IMR-90 (cell line): Measurements from ENCODE around the gene YBEY. TPM values are rescaled to one million over a fixed set of nuclear protein-coding genes. Genes with fewer than 3 reads are reported as not detected.

Experiments
- ATAC-seq: fragments of 200-7000 bp; cut with Tn5 transposase; 2 replicates; pipeline ENCODE4 v1.9.1; 2020; ENCODE audit warnings: low read depth, mild to moderate bottlenecking, moderate library complexity
- BruUV-seq: library from RNA; stranded (reverse); fragments of 400-500 nt; replicated peaks from 2 replicates; lab custom pipeline; 2021; lab: Mats Ljungman, UMichigan
- CTCF ChIA-PET: fragments of 300-600 bp; formaldehyde crosslinking; extraction: SDS; loops from one replicate; lab custom pipeline; 2021; ENCODE audit warnings: antibody characterized with exemption; lab: Yijun Ruan, JAX
- POLR2A ChIA-PET: fragments of 300-600 bp; sonication (Branson Sonifier 250); formaldehyde crosslinking; loops from one replicate; lab custom pipeline; 2022; ENCODE audit warnings: antibody characterized with exemption; ENCODE audit not compliant: unreplicated experiment; lab: Charles Lee
- DNase-seq: peaks from one replicate; pipeline ENCODE4 v3.0.0; 2013
- H2AFZ ChIP-seq: replicated peaks from 2 replicates; pipeline ENCODE3; 2013; ENCODE audit warnings: low read length, mild to moderate bottlenecking; ENCODE audit not compliant: poor library complexity
- H2AK5ac ChIP-seq: 2 replicates; pipeline ENCODE4 v1.6.1; 2013; ENCODE audit warnings: low read depth, low read length, inconsistent platforms
- H2AK9ac ChIP-seq: replicated peaks from 2 replicates; pipeline ENCODE3; 2013; ENCODE audit warnings: mild to moderate bottlenecking, low read depth, low read length, moderate library complexity; ENCODE audit not compliant: poor library complexity
- H2BK120ac ChIP-seq: 2 replicates; pipeline ENCODE4 v1.6.1; 2013; ENCODE audit warnings: low read depth, low read length, inconsistent platforms
- H2BK15ac ChIP-seq: 3 replicates; pipeline ENCODE4 v1.6.1; 2013; ENCODE audit warnings: low read depth, low read length, inconsistent platforms
- H2BK20ac ChIP-seq: 2 replicates; pipeline ENCODE4 v1.6.1; 2013; ENCODE audit warnings: low read depth, mild to moderate bottlenecking, inconsistent platforms, low read length, moderate library complexity
- H2BK5ac ChIP-seq: 2 replicates; pipeline ENCODE4 v1.6.1; 2013; ENCODE audit warnings: mild to moderate bottlenecking, low read depth, low read length, inconsistent platforms; ENCODE audit not compliant: poor library complexity, severe bottlenecking
- H3K14ac ChIP-seq: replicated peaks from 2 replicates; pipeline ENCODE4 v1.6.1; 2013; ENCODE audit warnings: low read depth, low read length, inconsistent platforms
- H3K18ac ChIP-seq: 2 replicates; pipeline ENCODE4 v1.6.1; 2013; ENCODE audit warnings: low read depth, low read length, control low read depth
- H3K23ac ChIP-seq: 2 replicates; pipeline ENCODE4 v1.6.1; 2013; ENCODE audit warnings: low read depth, low read length, inconsistent platforms
- H3K27ac ChIP-seq: 2 replicates; pipeline ENCODE4 v1.5.1; 2013; ENCODE audit warnings: mild to moderate bottlenecking, control low read depth, low read length; ENCODE audit not compliant: insufficient read depth
- H3K27me3 ChIP-seq: 2 replicates; pipeline ENCODE4 v1.6.1; 2013; ENCODE audit warnings: low read length; ENCODE audit not compliant: control insufficient read depth, insufficient read depth
- H3K36me3 ChIP-seq: 2 replicates; pipeline ENCODE4 v1.6.1; 2013; ENCODE audit warnings: low read length, mixed read lengths; ENCODE audit not compliant: control insufficient read depth, insufficient read depth
- H3K4ac ChIP-seq: 2 replicates; pipeline ENCODE4 v1.6.1; 2013; ENCODE audit warnings: low read depth, low read length, inconsistent platforms
- H3K4me1 ChIP-seq: 2 replicates; pipeline ENCODE4 v1.6.1; 2013; ENCODE audit warnings: low read length, mixed read lengths; ENCODE audit not compliant: control insufficient read depth, insufficient read depth
- H3K4me2 ChIP-seq: 2 replicates; pipeline ENCODE4 v1.6.1; 2013; ENCODE audit warnings: low read depth, mild to moderate bottlenecking, control low read depth, low read length, moderate library complexity
- H3K4me3 ChIP-seq: 2 replicates; pipeline ENCODE4 v1.5.1; 2013; ENCODE audit warnings: low read depth, mild to moderate bottlenecking, control low read depth, low read length, moderate library complexity; ENCODE audit not compliant: insufficient read depth
- H3K56ac ChIP-seq: 2 replicates; pipeline ENCODE4 v1.6.1; 2013; ENCODE audit warnings: low read length, inconsistent platforms; ENCODE audit not compliant: insufficient read depth; ENCODE audit errors: extremely low read depth
- H3K79me1 ChIP-seq, 2 experiments: 2 replicates each; pipeline ENCODE4 v1.6.1; 2013; ENCODE audit warnings: low read length in 2 of 2, inconsistent platforms in 1 of 2, low read depth in 1 of 2
- H3K9ac ChIP-seq: 2 replicates; pipeline ENCODE4 v1.6.1; 2013; ENCODE audit warnings: low read depth, low read length, control low read depth
- H3K9me1 ChIP-seq: 2 replicates; pipeline ENCODE4 v1.6.1; 2013; ENCODE audit warnings: low read length, inconsistent platforms; ENCODE audit not compliant: insufficient read depth
- H3K9me3 ChIP-seq: 2 replicates; pipeline ENCODE4 v1.6.1; 2013; ENCODE audit warnings: low read length; ENCODE audit not compliant: control insufficient read depth, insufficient read depth
- H4K20me1 ChIP-seq: 2 replicates; pipeline ENCODE4 v1.6.1; 2013; ENCODE audit warnings: low read length, inconsistent platforms; ENCODE audit not compliant: insufficient read depth
- H4K5ac ChIP-seq: 2 replicates; pipeline ENCODE4 v1.6.1; 2013; ENCODE audit warnings: mild to moderate bottlenecking, low read depth, low read length, control low read depth
- H4K8ac ChIP-seq, 2 experiments: 2 replicates each; pipeline ENCODE4 v1.6.1; 2013; ENCODE audit warnings: low read depth in 2 of 2, low read length in 2 of 2, control low read depth in 1 of 2, inconsistent platforms in 1 of 2
- H4K91ac ChIP-seq: 2 replicates; pipeline ENCODE4 v1.6.1; 2013; ENCODE audit warnings: low read depth, low read length, inconsistent platforms; ENCODE audit not compliant: insufficient read depth
- ELK1 ChIP-seq: fragments of 150-350 bp; IDR thresholded peaks from 2 replicates; pipeline ENCODE4 v1.6.1; 2016; ENCODE audit warnings: low read depth, mild to moderate bottlenecking, low read length, moderate library complexity, borderline replicate concordance
- MAFK ChIP-seq: IDR thresholded peaks from 2 replicates; pipeline ENCODE4 v1.6.1; 2012; ENCODE audit warnings: low read depth, low read length, improper control_type of control experiment
- RAD21 ChIP-seq: IDR thresholded peaks from 2 replicates; pipeline ENCODE4 v1.6.1; 2012; ENCODE audit warnings: low read length, improper control_type of control experiment
- WGBS, 2 experiments: methylation state at CpG; one replicate each; pipeline versions ENCODE4 v1.1.5 to v1.1.7; 2013; ENCODE audit warnings: missing lambda C conversion rate in 2 of 2; ENCODE audit not compliant: insufficient read length in 1 of 2; ENCODE audit errors: extremely low coverage in 2 of 2; 5-methylcytosine and 5-hydroxymethylcytosine counted together
- dilution Hi-C: fragments of 300-500 bp; cut with HindIII; formaldehyde crosslinking; loops from one replicate; pipeline ENCODE4 v1.14.3; 2018; ENCODE audit warnings: low sequenced_read_pairs; ENCODE audit not compliant: unreplicated experiment
- in situ Hi-C: fragments of 300-500 bp; cut with MboI; formaldehyde crosslinking; loops from 3 replicates; pipeline ENCODE4 v1.14.3; 2019; ENCODE audit warnings: low sequenced_read_pairs, inconsistent platforms, mixed read lengths
- intact Hi-C: fragments of 100-400 bp; cut with micrococcal nuclease; formaldehyde crosslinking; loops from 2 replicates; pipeline ENCODE4 v1.10.0; 2022
- polyA plus RNA-seq, 3 experiments: library from polyadenylated mRNA; depleted of rRNA; stranded (reverse); fragments of >200 nt; gene quantifications; 2 replicates each; pipeline ENCODE4 v1.2.3, GENCODE V29; 2012; ENCODE audit warnings: low replicate concordance in 1 of 3
- total RNA-seq: library from RNA; depleted of rRNA; stranded (reverse); fragments of >200 nt; gene quantifications from 2 replicates; pipeline ENCODE4 v1.2.3, GENCODE V29; 2012
- TF ChIP-seq, protein P1 (sequence below): fragments of 150-350 bp; IDR thresholded peaks from 2 replicates; pipeline ENCODE4 v1.6.1; 2017; ENCODE audit warnings: mild to moderate bottlenecking, antibody characterized with exemption, low read length, low read depth

Gene YBEY
- total and polyA plus RNA-seq, 2 of the 4 experiments (the other 2 are of a cell fraction) = 5.9 to 26.2 TPM

DNA sequence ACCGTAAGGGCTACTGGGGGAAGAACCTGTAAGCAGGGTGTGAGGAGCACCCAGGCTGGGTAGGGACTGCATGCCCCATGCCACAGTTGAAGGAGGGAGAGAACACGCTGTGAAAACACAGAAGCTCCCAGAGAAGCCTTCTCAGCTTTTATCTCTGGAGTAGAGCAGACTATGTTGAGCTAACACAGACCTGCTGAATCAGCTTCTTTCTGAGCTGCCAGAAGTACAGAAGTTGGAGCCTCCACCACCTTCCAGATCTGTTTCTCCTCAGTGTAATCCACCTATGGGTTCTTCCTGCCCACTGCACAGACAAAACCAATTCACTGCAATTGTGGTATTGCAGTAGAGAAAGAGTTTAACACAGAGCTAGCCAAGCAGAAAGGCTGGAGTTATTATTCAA, 5.4 kb downstream of the YBEY start:
- H3K4ac ChIP-seq = no peak overlapping the region
- H3K9me1 ChIP-seq = peaks cover 3% of the 10 kb centered on the region; the same call in 1 of the 2 replicates
- H3K9ac ChIP-seq = no peak overlapping the region
- dilution Hi-C loops (no loop called here), intact Hi-C loops (no loop called here), in situ Hi-C loops (no loop called here)
- peaks cover 15 to 31% of the 10 kb centered on the region in 2 experiments for H3K79me1 ChIP-seq
- no peak overlapping the region for H2BK20ac ChIP-seq
- H4K91ac ChIP-seq = no peak overlapping the region
- no peak overlapping the region for H3K23ac ChIP-seq
- H2BK120ac ChIP-seq = no peak overlapping the region
- H3K27me3 ChIP-seq = no peaks in the 10 kb centered on the region
- no peak overlapping the region for H3K27ac ChIP-seq
- no peak overlapping the region for H3K56ac ChIP-seq
- WGBS, 2 experiments = no CpG with 5 or more reads among the region's 2 CpGs
- CTCF ChIA-PET = no interaction called here
- peaks cover 13% of the 10 kb centered on the region for H3K4me1 ChIP-seq
- H2AFZ ChIP-seq = no peak overlapping the region
- H3K36me3 ChIP-seq = peaks cover 12% of the 10 kb centered on the region
- peak; percentile 58 for TF ChIP-seq MAFK
- TF ChIP-seq, protein P1, sequence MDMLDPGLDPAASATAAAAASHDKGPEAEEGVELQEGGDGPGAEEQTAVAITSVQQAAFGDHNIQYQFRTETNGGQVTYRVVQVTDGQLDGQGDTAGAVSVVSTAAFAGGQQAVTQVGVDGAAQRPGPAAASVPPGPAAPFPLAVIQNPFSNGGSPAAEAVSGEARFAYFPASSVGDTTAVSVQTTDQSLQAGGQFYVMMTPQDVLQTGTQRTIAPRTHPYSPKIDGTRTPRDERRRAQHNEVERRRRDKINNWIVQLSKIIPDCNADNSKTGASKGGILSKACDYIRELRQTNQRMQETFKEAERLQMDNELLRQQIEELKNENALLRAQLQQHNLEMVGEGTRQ = no peak
- no peak for TF ChIP-seq RAD21
- no peak for TF ChIP-seq ELK1
- no peak overlapping the region for H2AK9ac ChIP-seq
- DNase-seq (no peak), ATAC-seq (no peak)
- no peak overlapping the region for H4K8ac ChIP-seq
- H2BK5ac ChIP-seq = no peak overlapping the region
- no peak overlapping the region for H2AK5ac ChIP-seq
- no peaks in the 10 kb centered on the region for H3K9me3 ChIP-seq
- POLR2A ChIA-PET = no interaction called here
- no peak overlapping the region for H3K18ac ChIP-seq
- H2BK15ac ChIP-seq = no peak overlapping the region
- no peak overlapping the region for H3K4me3 ChIP-seq
- H3K14ac ChIP-seq = no peak overlapping the region
- no peak overlapping the region for H3K4me2 ChIP-seq
- no peaks in the 10 kb centered on the region for H4K20me1 ChIP-seq
- no TSS peak for BruUV-seq
- H4K5ac ChIP-seq = no peak overlapping the region
